Lung (tissue), 12 donors: ENCODE data around the gene ROBO1. TPM values are rescaled to one million over a fixed set of nuclear protein-coding genes. Genes with fewer than 3 reads are reported as not detected.
"Not testable (repeated sequence)": the region's sequence is repeated elsewhere in the genome, so short reads cannot be mapped to it uniquely, and the experiment has no call there.

Experiments used
- ATAC-seq: fragments of 200-7000 bp; cut with Tn5 transposase; one replicate; pipeline ENCODE4 v1.9.1; 2020; ENCODE audit warnings: moderate number of reproducible peaks; ENCODE audit not compliant: insufficient read depth, low FRiP score
- DNase-seq, 3 donors: peaks; one replicate each; pipeline ENCODE4 v3.0.0-alpha.2; 2013 to 2017
- H3K27ac ChIP-seq, 2 donors: one replicate each; pipeline ENCODE4 v1.5.1; 2013; ENCODE audit warnings: mild to moderate bottlenecking in 2 of 2, moderate library complexity in 2 of 2, control low read depth in 1 of 2, inconsistent platforms in 1 of 2, low read depth in 1 of 2, low read length in 1 of 2
- H3K27me3 ChIP-seq, 3 donors: one replicate each; pipeline ENCODE4 v1.5.1; 2013; ENCODE audit warnings: low read length in 2 of 3; ENCODE audit not compliant: control insufficient read depth in 3 of 3, insufficient read depth in 3 of 3
- H3K36me3 ChIP-seq, 4 donors: one replicate each; pipeline ENCODE4 v1.5.1; 2013; ENCODE audit warnings: low read length in 4 of 4, mild to moderate bottlenecking in 1 of 4, moderate library complexity in 1 of 4; ENCODE audit not compliant: control insufficient read depth in 4 of 4, insufficient read depth in 4 of 4
- H3K4me1 ChIP-seq, 5 donors: one replicate each; pipeline ENCODE4 v1.5.1; 2013; ENCODE audit warnings: low read length in 5 of 5, mild to moderate bottlenecking in 2 of 5, moderate library complexity in 1 of 5; ENCODE audit not compliant: control insufficient read depth in 5 of 5, insufficient read depth in 5 of 5
- H3K4me3 ChIP-seq: one replicate; pipeline ENCODE4 v1.5.1; 2013; ENCODE audit warnings: mild to moderate bottlenecking, control low read depth, moderate library complexity
- H3K9ac ChIP-seq, 2 donors: one replicate each; pipeline ENCODE4 v1.5.1; 2013; ENCODE audit warnings: low read length in 2 of 2, control low read depth in 1 of 2; ENCODE audit not compliant: insufficient read depth in 1 of 2
- H3K9me3 ChIP-seq, 4 donors: one replicate each; pipeline ENCODE4 v1.5.1; 2013; ENCODE audit warnings: low read length in 3 of 4, mild to moderate bottlenecking in 1 of 4, moderate library complexity in 1 of 4; ENCODE audit not compliant: control insufficient read depth in 4 of 4, insufficient read depth in 3 of 4
- WGBS, 2 donors: extraction: QIAGEN DNeasy Blood & Tissue Kit; methylation state at CpG; one replicate each; pipeline ENCODE4 v1.1.7; 2013; 5-methylcytosine and 5-hydroxymethylcytosine counted together
- polyA plus RNA-seq, 2 donors: library from polyadenylated mRNA; stranded (reverse); fragments of 200-250 nt; gene quantifications; one replicate each; pipeline ENCODE4 v1.2.1, GENCODE V29; 2013
- total RNA-seq, 2 donors: library from RNA; depleted of rRNA in 1 of 2; stranded (reverse); fragments of >200 nt in 1 of 2; gene quantifications; one replicate each; pipeline ENCODE4 v1.2.1, GENCODE V29; 2014 to 2021
- TF ChIP-seq, protein P1 (sequence below): IDR thresholded peaks from 2 replicates; pipeline ENCODE4 v1.5.1; 2012; ENCODE audit warnings: mild to moderate bottlenecking; ENCODE audit errors: control extremely low read depth, extremely low read depth
- donor health status: control.
- donor health status: control.
- donor health status: Bipolar disorder and iron deficiency.
- donor health status: healthy.
- donor health status: DM: yes; HTN: yes; CAD: no.

The ROBO1 gene
- total and polyA plus RNA-seq, 4 donors, result 2.6 to 72.6 (median 15.7) TPM

- TF ChIP-seq, protein P1, sequence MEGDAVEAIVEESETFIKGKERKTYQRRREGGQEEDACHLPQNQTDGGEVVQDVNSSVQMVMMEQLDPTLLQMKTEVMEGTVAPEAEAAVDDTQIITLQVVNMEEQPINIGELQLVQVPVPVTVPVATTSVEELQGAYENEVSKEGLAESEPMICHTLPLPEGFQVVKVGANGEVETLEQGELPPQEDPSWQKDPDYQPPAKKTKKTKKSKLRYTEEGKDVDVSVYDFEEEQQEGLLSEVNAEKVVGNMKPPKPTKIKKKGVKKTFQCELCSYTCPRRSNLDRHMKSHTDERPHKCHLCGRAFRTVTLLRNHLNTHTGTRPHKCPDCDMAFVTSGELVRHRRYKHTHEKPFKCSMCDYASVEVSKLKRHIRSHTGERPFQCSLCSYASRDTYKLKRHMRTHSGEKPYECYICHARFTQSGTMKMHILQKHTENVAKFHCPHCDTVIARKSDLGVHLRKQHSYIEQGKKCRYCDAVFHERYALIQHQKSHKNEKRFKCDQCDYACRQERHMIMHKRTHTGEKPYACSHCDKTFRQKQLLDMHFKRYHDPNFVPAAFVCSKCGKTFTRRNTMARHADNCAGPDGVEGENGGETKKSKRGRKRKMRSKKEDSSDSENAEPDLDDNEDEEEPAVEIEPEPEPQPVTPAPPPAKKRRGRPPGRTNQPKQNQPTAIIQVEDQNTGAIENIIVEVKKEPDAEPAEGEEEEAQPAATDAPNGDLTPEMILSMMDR, result no peak
- DNase-seq, result no peak
- no peak for ATAC-seq
- no peaks in the 10 kb centered on the region for H3K36me3 ChIP-seq
- no peak overlapping the region for H3K9ac ChIP-seq
- H3K27ac ChIP-seq, result no peak overlapping the region
- H3K4me3 ChIP-seq, result no peak overlapping the region
- H3K9me3 ChIP-seq, result no peaks in the 10 kb centered on the region
- peaks cover 0 to 7% (median 0%) of the 10 kb centered on the region in 5 donors for H3K4me1 ChIP-seq
- H3K27me3 ChIP-seq, result no peaks in the 10 kb centered on the region
Observed at GRCh38 chr3:79337798-79338197, 430.0 kb downstream of the ROBO1 start.

DNA sequence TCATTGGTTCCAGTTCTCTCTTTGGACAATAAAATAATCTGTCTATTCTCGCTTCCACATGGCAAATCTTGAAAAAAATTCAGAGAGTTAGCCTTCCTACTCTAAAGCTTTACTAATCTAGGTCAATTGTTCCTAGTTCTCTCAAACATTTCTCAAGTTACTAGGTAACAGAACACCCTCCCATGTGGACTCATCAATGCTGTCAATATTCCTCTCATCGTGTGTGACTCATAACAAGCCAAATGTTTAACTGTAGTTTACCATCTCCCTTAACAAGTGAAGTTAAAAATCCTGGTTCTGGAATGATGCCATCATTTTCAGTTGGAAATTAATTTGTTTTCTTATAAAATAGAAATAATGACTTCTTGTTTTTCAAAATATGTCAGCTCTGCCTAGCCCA is 438.6 kb downstream of the ROBO1 start:
- H3K9me3 ChIP-seq, result no peaks in the 10 kb centered on the region
- H3K27me3 ChIP-seq, result no peaks in the 10 kb centered on the region
- H3K4me3 ChIP-seq, result no peak overlapping the region
- H3K4me1 ChIP-seq, result no peaks in the 10 kb centered on the region
- TF ChIP-seq, protein P1, result no peak
- no peak overlapping the region for H3K27ac ChIP-seq
- H3K9ac ChIP-seq, result no peak overlapping the region
- WGBS, 2 donors, result 80 to 92% methylated on average over 2 of the region's 2 CpGs
- no peaks in the 10 kb centered on the region for H3K36me3 ChIP-seq
- ATAC-seq (no peak), DNase-seq (no peak)

- TF ChIP-seq, protein P1, result no peak
- H3K36me3 ChIP-seq, result no peaks in the 10 kb centered on the region
- 85 to 90% methylated on average over 3 of the region's 3 CpGs for WGBS, 2 donors
- no peaks in the 10 kb centered on the region for H3K4me1 ChIP-seq
- no peak for DNase-seq
- no peak for ATAC-seq
- H3K9me3 ChIP-seq, result no peaks in the 10 kb centered on the region
- no peak overlapping the region for H3K9ac ChIP-seq
- H3K27ac ChIP-seq, result no peak overlapping the region
- H3K27me3 ChIP-seq, result no peaks in the 10 kb centered on the region
- no peak overlapping the region for H3K4me3 ChIP-seq
Observed at GRCh38 chr3:79326642-79327041, 441.2 kb downstream of the ROBO1 start.

- H3K36me3 ChIP-seq, ATAC-seq, H3K4me3 ChIP-seq, H3K27ac ChIP-seq, DNase-seq, H3K9ac ChIP-seq, H3K4me1 ChIP-seq, H3K27me3 ChIP-seq, H3K9me3 ChIP-seq: not testable (repeated sequence)
- 81 to 90% methylated on average over 15 of the region's 15 CpGs for WGBS, 2 donors
Observed at GRCh38 chr3:79325833-79326383, 441.9 kb downstream of the ROBO1 start.
